ENCODE measurements around the gene PRSS38. TPM values are rescaled to one million over a fixed set of nuclear protein-coding genes. Genes with fewer than 3 reads are reported as not detected.

PRSS38 gene
- total RNA-seq, 1 experiment from 2014 or later = not detected

DNA sequence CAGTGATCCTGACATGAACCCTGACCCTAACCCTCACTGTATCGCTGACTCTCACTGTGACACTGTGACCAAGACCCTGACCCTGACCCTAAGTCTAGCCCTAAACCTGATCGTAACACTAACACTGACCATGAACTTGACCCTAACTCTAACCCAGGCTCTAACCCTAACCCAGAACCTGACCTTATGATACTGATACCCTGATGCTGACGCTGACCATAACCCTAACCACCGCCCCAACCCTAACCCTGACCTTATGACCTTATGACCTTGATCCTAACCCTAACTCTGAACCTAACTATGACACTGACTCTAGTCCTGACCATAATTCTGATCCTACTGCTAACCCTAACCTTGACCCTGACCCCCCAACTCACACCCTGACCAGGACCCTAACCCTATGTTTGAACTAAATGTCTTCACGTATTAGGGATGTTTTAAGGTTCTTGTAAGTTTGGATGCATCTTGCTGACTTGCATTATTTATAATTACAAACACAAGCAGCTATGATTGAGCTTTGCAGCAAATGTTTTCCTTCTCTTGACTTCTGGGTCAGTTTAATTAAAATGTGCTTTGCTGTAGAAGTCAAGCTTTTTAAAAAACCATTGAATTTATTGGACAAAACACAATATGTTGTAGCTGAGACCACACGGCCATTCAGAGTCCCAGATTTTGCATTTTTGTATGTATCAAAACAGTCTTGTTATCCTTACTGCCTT is 23.9 kb upstream of the PRSS38 start:
- CTCF ChIA-PET = no interaction called here

DNA sequence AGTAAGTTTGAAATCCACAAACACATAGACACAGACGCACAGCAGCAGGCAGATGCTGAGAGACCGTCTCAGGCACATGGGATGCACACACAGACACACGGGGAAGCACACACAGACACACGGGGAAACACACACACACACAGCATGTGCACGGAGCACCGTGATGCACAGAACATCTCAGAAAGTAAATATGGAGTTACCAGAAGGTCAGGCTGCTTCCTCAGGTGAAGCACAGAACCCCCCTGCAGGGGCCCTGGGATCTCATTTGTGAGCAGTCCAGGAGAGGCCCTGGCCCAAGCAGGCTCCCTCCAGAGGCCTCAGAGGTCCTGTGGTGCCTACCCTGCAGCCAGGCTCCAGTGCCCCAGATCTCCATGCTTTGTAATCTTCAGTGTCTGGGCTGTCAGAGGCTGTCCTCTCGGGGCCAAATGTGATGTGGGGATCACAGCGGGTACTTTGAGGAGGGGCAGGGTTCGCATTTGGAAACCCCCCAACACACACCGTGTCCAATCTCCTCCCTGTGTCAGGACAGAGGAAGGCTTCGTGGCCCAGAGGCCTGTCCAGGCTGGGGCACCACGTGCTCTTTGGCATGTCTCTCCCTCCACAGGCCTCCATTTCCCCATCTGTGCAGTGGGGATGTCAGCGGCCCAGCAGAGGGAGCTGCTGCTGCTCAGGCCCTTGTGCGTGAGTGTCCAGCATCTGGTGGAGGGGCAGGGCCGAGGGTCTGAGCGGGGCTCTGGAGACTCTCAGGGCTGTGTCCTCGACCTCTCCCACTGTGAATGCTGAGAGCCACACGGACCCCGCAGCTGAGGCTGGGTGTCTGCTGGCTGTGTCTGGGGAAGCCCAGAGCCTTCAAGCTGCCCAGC is 23.0 kb upstream of the PRSS38 start:
- no peaks in the 10 kb centered on the region for H3K27me3 ChIP-seq (ENCODE audit: insufficient read depth, low read depth)
- no peaks in the 10 kb centered on the region for H3F3A ChIP-seq (ENCODE audit: insufficient read depth, low read depth)
- no peaks in the 10 kb centered on the region for H3K9me3 ChIP-seq (ENCODE audit: insufficient read depth, low read depth)
- intact Hi-C loops (cut with micrococcal nuclease; ENCODE audit: unreplicated experiment) = no loop called here
- H3K79me2 ChIP-seq (ENCODE audit: low read depth) = no peaks in the 10 kb centered on the region
- no peak overlapping the region for H3K4me3 ChIP-seq
- no peak overlapping the region for H3K27ac ChIP-seq
- no peaks in the 10 kb centered on the region for H3K9me2 ChIP-seq (ENCODE audit: insufficient read depth)
- no TSS peak for BruUV-seq (replicated peaks)
- H2AFZ ChIP-seq = no peak overlapping the region
- no peak for DNase-seq
- TF ChIP-seq, protein P1, sequence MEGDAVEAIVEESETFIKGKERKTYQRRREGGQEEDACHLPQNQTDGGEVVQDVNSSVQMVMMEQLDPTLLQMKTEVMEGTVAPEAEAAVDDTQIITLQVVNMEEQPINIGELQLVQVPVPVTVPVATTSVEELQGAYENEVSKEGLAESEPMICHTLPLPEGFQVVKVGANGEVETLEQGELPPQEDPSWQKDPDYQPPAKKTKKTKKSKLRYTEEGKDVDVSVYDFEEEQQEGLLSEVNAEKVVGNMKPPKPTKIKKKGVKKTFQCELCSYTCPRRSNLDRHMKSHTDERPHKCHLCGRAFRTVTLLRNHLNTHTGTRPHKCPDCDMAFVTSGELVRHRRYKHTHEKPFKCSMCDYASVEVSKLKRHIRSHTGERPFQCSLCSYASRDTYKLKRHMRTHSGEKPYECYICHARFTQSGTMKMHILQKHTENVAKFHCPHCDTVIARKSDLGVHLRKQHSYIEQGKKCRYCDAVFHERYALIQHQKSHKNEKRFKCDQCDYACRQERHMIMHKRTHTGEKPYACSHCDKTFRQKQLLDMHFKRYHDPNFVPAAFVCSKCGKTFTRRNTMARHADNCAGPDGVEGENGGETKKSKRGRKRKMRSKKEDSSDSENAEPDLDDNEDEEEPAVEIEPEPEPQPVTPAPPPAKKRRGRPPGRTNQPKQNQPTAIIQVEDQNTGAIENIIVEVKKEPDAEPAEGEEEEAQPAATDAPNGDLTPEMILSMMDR (conservative IDR thresholded peaks at IDR 0.05) = no peak
- no peak for TF ChIP-seq EZH2 (IDR thresholded peaks at IDR 0.05; ENCODE audit: low read depth)
- H3K36me3 ChIP-seq (ENCODE audit: low read depth) = no peaks in the 10 kb centered on the region
- peaks cover under 1% of the 10 kb centered on the region; the same call in 1 of the 2 replicates for H3K4me1 ChIP-seq (replicated peaks; ENCODE audit: insufficient read depth)
- no peaks in the 10 kb centered on the region for H4K20me1 ChIP-seq (ENCODE audit: insufficient read depth)
- ChIA-PET CTCF (interaction anchor here (0.5 kb wide), 1 partner anchor 26 kb away, joined by 3 read pairs; no protein-coding TSS in a partner anchor), POLR2A (ENCODE audit: unreplicated experiment) (no interaction called here)
- H3K4me2 ChIP-seq = no peak overlapping the region

More for the DNA sequence above, 23.9 kb upstream of the PRSS38 start:
- BruUV-seq (replicated peaks) = no TSS peak
- intact Hi-C loops (cut with micrococcal nuclease; ENCODE audit: unreplicated experiment) = no loop called here
- Histone ChIP-seq H3K9me3 (ENCODE audit: insufficient read depth, low read depth) (no peaks in the 10 kb centered on the region), H3K27me3 (ENCODE audit: insufficient read depth, low read depth) (no peaks in the 10 kb centered on the region), H3K4me3 (no peak overlapping the region), H3K79me2 (ENCODE audit: low read depth) (no peaks in the 10 kb centered on the region), H3K36me3 (ENCODE audit: low read depth) (no peaks in the 10 kb centered on the region), H2AFZ (no peak overlapping the region), H3K9me2 (ENCODE audit: insufficient read depth) (no peaks in the 10 kb centered on the region), H3K4me2 (no peak overlapping the region), H3K4me1 (replicated peaks; ENCODE audit: insufficient read depth) (peaks cover 6% of the 10 kb centered on the region; the same call in 1 of the 2 replicates), H3F3A (ENCODE audit: insufficient read depth, low read depth) (no peaks in the 10 kb centered on the region), H4K20me1 (ENCODE audit: insufficient read depth) (no peaks in the 10 kb centered on the region), H3K27ac (no peak overlapping the region)
- TF ChIP-seq, protein P1 (conservative IDR thresholded peaks at IDR 0.05) = no peak
- no peak for TF ChIP-seq EZH2 (IDR thresholded peaks at IDR 0.05; ENCODE audit: low read depth)
- no peak for DNase-seq
- POLR2A ChIA-PET (ENCODE audit: unreplicated experiment) = no interaction called here

DNA sequence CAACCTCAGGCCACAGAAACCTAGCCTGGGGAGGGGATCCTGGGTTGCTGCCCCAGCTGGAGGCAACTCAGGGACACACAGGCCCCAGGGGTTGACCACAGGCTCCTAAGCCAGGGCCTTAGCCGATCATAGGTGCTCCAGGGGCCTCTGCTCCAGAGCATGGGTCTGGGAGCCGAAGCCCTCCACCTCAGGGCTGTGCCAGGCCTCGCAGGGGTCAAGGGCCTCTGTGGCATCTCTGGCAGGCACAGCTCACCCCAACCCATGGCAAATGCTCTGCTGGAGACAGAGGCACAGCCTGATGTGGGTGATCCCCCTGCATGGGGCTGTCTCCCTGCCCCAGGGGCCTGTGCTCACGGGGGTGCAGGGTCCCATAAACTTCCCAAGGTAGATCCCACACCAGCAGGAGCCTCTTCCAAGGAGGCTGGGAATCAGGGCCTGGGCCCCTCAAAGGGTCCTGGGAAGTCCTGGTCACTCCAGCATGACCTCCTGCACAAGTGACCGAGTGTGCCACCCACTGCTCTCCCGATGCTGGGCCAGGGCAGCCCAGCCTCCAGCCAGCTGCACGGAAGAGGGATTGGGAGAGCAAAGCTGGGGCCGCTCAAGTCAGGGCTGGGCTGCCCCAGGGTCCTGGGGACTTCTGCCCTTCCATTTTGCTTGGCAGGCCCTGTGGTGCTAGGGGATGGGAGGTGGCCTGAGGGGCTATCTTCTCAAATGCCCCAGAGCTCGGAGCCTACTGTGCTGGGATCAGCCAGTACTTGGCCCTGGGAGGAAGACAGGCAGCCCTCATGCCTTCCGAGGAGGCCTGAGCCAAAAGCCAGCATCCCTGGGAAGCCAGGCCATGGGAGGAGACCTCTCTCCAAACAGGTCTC is 22.2 kb upstream of the PRSS38 start:
- intact Hi-C loops (cut with micrococcal nuclease; ENCODE audit: unreplicated experiment) = no loop called here
- Histone ChIP-seq H3K4me2 (no peak overlapping the region), H3K4me3 (no peak overlapping the region), H3K27me3 (ENCODE audit: insufficient read depth, low read depth) (no peaks in the 10 kb centered on the region), H3K4me1 (replicated peaks; ENCODE audit: insufficient read depth) (no peaks in the 10 kb centered on the region), H4K20me1 (ENCODE audit: insufficient read depth) (no peaks in the 10 kb centered on the region), H3K9me3 (ENCODE audit: insufficient read depth, low read depth) (no peaks in the 10 kb centered on the region), H3K79me2 (ENCODE audit: low read depth) (no peaks in the 10 kb centered on the region), H3K27ac (no peak overlapping the region), H3K9me2 (ENCODE audit: insufficient read depth) (no peaks in the 10 kb centered on the region), H2AFZ (no peak overlapping the region), H3K36me3 (ENCODE audit: low read depth) (no peaks in the 10 kb centered on the region), H3F3A (ENCODE audit: insufficient read depth, low read depth) (no peaks in the 10 kb centered on the region)
- no peak for DNase-seq
- no peak for TF ChIP-seq EZH2 (IDR thresholded peaks at IDR 0.05; ENCODE audit: low read depth)
- TF ChIP-seq, protein P1 (conservative IDR thresholded peaks at IDR 0.05) = no peak
- ChIA-PET CTCF (interaction anchor here (0.5 kb wide), 1 partner anchor 25 kb away, joined by 3 read pairs; no protein-coding TSS in a partner anchor), POLR2A (ENCODE audit: unreplicated experiment) (interaction anchor here (0.7 kb wide), 2 partner anchors 27 to 94 kb away, joined by 3 to 6 read pairs; no protein-coding TSS in a partner anchor)
- BruUV-seq (replicated peaks) = no TSS peak
